Stimulated activated CD8-positive, alpha-beta memory T cell treated with anti-CD3 and anti-CD28 coated beads, Interleukin-12 subunit alpha, Interleukin-12 subunit beta, amount 100 ng/mL, for 1 hour (primary cell): ENCODE measurements around the gene CTBP2.
"Not testable (repeated sequence)": the region's sequence is repeated elsewhere in the genome, so short reads cannot be mapped to it uniquely, and the experiment has no call there.

Source experiments
- DNase-seq: peaks from one replicate; pipeline ENCODE4 v3.0.0-alpha.2; 2020; ENCODE audit warnings: low read depth

Gene CTBP2

DNA sequence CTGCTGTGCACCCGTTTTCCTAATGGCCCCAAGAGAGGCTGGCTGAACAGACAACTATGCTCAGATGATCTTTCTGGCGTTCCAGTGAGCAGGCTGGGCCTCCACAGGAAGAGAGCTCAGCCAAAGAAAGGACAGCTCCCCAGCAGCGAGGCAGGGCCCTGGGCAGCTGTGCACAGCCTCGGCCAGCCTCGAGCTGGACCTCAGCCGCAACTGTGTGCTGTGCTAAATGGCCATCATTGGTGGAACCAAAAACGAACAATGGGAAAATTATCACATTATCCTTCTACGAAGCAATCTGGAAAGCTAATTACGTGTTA lies 97.5 kb downstream of the CTBP2 start:
- DNase-seq: no peak

DNA sequence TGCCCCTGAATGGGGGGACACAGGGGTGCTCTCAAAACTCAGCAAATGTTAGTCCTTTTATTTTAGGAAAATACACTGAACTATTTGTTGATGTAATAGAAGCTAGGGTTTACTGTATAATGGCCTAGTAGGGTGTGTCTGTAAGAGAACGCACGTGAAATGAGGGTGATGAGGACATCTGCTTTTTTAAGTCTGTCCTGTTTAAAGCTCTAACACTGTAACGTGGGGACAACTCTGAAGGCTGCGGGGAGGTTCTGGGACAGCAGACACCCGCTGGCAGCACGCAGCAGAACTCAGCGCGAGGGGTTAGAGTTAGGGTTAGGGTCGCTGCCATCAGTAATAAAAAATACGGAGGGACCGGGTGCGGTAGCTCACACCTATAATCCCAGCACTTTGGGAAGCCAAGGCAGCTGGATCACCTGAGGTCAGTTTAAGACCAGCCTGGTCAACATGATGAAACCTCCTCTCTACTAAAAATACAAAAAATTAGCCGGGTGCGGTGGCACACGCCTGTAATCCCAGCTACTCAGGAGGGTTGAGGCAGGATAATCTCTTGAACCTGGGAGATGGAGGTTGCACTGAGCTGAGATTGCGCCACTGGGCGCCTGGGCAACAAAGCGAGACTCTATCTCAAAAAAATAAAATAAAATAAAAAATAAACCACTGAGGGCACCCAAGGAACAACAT lies 98.0 kb downstream of the CTBP2 start:
- no peak for DNase-seq

DNA sequence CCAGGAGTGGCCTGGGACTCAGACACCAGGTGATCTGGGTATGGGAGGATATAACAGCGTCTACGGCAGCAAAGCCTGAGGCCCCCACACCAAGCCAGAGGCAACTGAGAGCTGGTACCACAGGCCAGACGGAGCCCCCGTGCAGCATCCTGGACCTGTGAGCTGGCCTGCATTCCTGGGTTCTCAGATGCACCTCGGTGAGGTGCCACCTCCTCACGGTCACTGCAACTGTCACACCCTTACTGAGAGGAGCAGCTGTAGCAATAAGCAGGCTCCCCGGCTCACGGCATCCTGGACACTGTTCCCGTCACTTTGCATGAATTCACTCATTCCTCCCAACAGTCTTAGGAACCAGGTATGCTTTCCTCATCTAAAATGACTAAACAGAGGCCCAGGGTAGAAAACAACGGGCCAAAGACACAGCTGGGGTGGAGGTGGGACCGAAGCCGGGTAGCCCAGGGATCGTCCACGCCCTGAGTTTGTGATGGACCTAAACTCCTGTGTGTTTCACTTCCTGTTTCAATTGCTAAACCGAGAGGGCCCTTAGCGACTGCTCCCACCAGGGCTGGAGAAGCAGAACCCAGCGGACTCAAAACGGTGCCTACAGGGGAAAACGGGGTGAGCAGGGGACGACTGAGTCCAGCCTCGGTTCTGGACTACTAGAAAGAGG lies 98.7 kb downstream of the CTBP2 start:
- DNase-seq: no peak

- DNase-seq: no peak
Measured at GRCh38 chr10:125060826-125061556, 99.4 kb downstream of the CTBP2 start.

DNA sequence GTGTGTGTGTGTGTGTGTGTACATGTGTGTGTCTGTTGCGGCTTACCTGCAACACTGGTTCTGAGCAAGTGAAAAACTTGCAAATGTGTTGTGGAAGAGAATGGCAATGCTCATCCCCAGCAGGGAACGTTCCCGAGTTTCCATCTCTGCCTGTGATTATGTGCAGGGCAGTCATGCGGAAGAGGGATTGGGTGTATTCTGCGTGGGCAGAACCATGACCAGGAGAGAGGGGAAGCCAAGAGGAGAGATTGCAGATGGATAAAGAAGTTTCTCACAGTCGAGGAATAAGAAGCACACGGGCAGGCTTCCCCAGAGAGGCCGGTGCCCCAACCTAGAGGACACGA lies 99.9 kb downstream of the CTBP2 start:
- no peak for DNase-seq

- DNase-seq: no peak
Measured at GRCh38 chr10:125060026-125060425, 100.3 kb downstream of the CTBP2 start.

- not testable (repeated sequence) for DNase-seq
Measured at GRCh38 chr10:125059348-125059747, 101.0 kb downstream of the CTBP2 start.

- DNase-seq: no peak
Measured at GRCh38 chr10:125057158-125058001, 103.0 kb downstream of the CTBP2 start.

GRCh38 chr10:125056161-125057132 lies 103.9 kb downstream of the CTBP2 start:
- DNase-seq: no peak

DNA sequence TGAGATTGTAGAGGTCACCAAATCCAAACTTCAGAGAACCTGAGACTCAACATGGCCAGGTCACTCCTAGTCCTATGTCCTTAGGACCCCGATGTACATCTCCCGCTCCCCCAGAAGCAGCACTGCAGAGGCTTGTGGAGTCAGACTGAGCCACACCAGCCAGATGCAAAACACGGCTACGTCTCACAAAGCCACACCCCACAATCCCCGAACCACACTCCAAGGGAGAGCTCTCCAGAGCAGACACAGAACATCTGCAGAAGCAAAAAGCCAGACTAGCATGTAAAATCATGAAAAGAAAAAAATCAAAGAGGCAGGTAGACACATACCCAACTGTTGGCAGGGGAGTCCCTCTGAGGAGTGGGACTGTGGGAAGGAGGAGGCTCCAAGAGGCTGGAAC lies 104.9 kb downstream of the CTBP2 start:
- DNase-seq: no peak

DNA sequence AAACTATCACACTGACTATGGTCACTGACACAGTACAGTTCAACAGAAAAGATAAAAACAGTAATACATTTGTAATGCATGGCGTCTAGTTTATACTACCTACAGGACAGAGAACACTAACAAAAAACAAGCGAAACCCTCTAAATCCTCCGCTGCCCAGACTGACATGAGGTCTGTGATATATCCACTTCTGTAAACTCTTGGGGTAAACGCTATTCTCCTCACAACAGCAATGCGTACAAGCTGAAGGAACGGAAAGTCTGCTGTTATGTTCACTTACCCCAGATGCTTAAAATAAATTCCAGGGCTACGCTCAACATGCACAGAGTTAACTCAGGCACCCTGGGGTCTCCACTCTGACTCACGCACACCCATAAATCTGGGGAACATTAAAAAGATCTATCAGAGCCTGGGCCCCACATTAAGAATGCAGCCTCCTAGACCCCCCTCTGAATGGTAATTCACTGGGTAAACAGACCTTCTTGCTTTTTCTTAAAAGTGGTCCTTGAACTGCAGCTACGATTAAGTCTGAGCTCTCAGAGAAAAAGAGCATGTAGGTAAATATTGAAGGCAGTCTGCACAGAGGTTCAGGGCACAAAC lies 105.6 kb downstream of the CTBP2 start:
- no peak for DNase-seq

DNA sequence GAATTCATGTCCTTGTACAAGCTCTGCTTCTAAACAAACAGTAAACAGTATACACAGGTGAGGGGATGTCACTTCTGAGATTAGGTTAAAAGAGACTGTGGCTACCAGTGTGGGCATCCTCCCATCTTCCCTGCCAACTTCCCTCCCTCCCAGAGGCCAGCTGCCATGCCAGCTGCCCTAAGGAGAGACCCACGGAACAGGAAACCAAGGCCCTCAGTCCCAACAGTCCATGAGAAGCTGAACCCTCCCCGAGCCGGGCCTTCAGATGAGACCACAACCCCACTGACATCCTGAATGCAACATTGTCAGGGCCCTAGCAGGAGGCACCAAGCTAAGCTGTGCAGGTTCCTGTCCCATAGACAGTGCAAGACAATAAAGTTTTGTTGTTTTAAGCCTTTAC lies 106.1 kb downstream of the CTBP2 start:
- DNase-seq: no peak

DNA sequence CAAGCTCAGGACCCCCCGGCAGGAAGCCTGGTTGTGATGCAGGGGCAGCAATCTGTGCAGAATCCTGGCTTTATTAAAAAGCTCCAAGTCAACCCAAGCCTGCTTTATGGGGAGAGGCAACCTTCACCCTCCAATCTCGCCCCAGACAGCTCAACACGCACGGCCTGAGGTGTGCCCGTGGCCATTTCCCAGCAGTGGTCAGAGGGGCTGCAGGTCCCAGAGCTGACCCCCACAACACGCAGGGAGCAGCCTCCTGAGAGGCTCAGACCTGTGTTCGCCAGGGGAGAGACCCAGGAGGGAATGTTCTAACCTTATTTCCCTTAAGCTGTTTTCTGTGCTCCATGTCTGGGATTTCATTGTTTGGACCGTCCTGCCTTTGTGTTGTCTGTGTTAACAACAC lies 108.2 kb downstream of the CTBP2 start:
- DNase-seq: no peak

DNA sequence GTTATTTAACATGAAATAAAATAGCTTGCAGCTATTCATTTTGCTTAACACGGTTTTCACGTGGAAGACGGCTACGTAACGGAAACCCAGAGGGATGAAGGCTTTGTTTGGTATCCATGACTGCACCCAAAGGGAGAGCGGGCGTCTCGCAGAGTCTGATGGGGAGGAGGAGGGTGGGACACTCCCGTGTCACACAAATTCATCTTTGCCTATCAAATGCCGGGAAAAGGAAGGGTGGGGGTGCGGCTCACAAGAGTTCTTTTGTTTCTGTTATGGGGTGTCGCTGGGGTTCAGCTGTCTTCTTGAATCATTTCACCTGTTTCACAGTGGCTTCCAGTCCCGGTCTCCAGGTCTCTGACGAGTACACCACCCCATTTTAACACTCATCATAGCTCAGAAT lies 110.0 kb downstream of the CTBP2 start:
- DNase-seq: no peak

- no peak for DNase-seq
Measured at GRCh38 chr10:125049216-125049881, 111.0 kb downstream of the CTBP2 start.

DNA sequence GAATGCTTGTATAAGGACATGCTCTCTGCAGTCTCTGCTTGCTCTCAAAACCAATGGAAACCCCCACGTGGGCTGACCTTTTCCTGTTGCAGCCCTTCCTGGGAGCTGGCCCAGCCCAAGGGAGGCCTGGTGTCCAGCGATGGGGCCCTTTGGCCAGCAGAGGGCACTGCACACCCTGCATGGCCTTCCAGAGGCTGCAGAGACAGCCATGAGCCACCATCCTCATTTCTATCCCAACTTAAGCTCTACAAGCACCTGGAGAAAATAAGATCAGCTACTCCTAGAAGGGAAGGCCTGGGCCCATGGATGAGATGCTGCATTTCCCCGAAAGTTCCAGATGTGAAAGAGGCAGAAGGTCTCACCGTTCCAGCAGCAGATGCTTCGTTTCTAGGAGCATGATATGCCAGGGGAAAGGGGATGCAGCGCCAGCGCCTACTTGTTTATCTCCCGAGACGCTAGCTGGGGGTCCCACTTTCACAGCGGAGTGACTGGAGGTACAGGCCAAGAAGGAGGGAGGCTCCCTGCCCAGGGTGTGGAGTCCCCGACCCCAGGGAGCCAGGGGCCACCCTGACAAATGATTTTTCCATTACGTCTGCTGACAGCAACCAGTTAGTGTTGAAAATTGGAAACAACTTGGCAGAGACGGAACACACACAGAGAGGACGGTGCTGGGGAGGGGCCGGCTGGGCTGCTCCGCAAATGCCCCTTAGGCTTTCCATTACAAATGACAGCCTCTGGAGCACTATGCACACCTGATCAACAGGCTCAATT lies 112.1 kb downstream of the CTBP2 start:
- peak; percentile 11 for DNase-seq

DNA sequence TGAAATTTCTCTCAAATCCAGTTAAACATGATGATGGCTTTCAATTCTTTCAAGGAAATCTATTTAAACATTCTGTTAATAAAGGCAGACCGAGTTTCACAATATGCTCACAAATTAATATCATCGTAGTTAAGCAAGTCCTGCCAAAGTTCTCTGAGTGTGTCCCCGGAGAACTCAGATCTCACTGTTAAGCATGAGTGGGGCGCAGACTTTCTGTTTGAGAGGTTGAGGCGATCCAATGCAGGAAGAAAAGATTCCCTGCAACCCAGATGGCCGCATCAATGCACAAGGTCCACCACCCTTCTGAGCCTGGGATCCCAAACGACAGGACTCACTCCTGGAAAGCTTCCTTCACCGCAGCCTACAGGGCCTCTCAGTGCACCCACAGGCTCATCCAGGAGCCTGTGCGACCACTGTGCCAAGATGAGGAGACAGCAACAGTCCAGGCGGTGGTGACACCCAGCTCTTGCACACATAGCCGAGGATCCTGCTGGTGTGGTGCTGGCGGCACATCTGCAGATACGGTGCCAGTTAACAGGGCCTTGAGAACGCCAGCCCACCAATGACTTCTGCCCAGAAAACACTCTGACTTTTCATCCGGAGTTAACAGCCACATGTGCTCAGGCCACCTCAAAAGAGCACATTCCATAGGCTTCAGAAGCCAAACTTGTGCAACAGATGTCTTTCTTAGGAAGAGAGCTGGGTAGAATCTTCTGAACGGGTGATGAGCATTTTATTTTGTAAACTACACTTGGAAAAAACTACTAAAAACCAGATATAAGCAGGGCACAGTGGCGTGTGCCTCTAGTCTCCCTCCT lies 116.3 kb downstream of the CTBP2 start:
- DNase-seq: no peak

DNA sequence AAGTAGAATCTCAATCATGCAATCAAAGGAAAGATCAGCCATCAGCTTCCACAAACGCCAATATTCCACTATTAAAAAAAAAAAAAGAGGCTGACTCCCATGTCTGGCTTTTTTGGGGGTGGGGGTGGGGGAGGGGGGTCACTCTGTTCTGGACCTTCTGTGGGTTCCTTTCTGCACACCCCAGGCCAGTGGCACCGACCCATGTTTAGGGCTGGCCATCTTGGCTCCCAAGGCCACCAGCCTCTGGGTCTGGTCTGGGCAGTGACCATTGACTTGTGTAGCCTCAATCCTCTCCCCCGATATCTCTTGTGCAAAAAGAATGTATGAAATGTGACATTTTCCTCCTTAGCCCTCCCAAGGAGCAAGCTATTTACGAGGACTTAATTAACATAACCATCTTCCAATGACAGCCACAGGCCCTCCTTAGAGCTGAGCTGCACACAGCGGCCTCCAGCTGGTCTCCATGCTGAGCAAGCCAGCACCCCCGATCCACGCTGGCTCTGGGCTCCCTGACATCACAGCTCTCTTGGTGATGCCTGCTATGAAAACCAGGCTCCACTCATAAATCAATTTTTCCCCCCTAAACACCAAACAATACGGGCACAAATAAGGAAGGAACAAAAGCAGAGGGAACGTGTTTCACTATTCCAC lies 118.4 kb downstream of the CTBP2 start:
- DNase-seq: no peak
